Liver (tissue), 9 donors: ENCODE measurements around the gene LSR. TPM values are rescaled to one million over a fixed set of nuclear protein-coding genes. Genes with fewer than 3 reads are reported as not detected.

Experiments
- DNase-seq: peaks from one replicate; pipeline ENCODE4 v3.0.0-alpha.2; 2017; ENCODE audit warnings: low spot score
- H3K27ac ChIP-seq, 2 donors: one replicate each; pipeline ENCODE4 v1.7.0; 2013; ENCODE audit warnings: inconsistent platforms in 2 of 2, low read length in 2 of 2, control low read depth in 1 of 2, low read depth in 1 of 2, mild to moderate bottlenecking in 1 of 2
- H3K27me3 ChIP-seq, 4 donors: one replicate each; pipeline versions ENCODE4 v1.6.1 to v1.7.0; 2013; ENCODE audit warnings: low read length in 3 of 4, inconsistent platforms in 1 of 4, mild to moderate bottlenecking in 1 of 4, moderate library complexity in 1 of 4; ENCODE audit not compliant: control insufficient read depth in 4 of 4, insufficient read depth in 4 of 4
- H3K36me3 ChIP-seq, 4 donors: one replicate each; pipeline versions ENCODE4 v1.6.1 to v1.7.0; 2013; ENCODE audit warnings: low read length in 3 of 4, mild to moderate bottlenecking in 3 of 4, low read depth in 1 of 4, moderate library complexity in 1 of 4; ENCODE audit not compliant: control insufficient read depth in 4 of 4, insufficient read depth in 3 of 4
- H3K4me1 ChIP-seq, 4 donors: one replicate each; pipeline versions ENCODE4 v1.6.1 to v1.7.0; 2013; ENCODE audit warnings: low read length in 3 of 4, mild to moderate bottlenecking in 3 of 4, moderate library complexity in 1 of 4; ENCODE audit not compliant: control insufficient read depth in 4 of 4, insufficient read depth in 4 of 4
- H3K4me3 ChIP-seq, 3 donors: one replicate each; pipeline versions ENCODE4 v1.6.1 to v1.7.0; 2013; ENCODE audit warnings: low read length in 3 of 3, control low read depth in 1 of 3, low read depth in 1 of 3, mild to moderate bottlenecking in 1 of 3
- H3K9ac ChIP-seq, 2 donors: one replicate each; pipeline ENCODE4 v1.7.0; 2013; ENCODE audit warnings: low read length in 2 of 2, mild to moderate bottlenecking in 2 of 2, moderate library complexity in 2 of 2, control low read depth in 1 of 2, low read depth in 1 of 2
- H3K9me3 ChIP-seq, 4 donors: one replicate each; pipeline versions ENCODE4 v1.6.1 to v1.7.0; 2013; ENCODE audit warnings: low read length in 3 of 4; ENCODE audit not compliant: control insufficient read depth in 4 of 4
- EGR1 ChIP-seq, 2 donors: IDR thresholded peaks; 2 replicates each; pipeline ENCODE4 v1.6.1; 2016 to 2018; ENCODE audit warnings: antibody characterized with exemption in 2 of 2, low read depth in 2 of 2
- FOXA1 ChIP-seq: IDR thresholded peaks from 2 replicates; pipeline ENCODE4 v1.6.1; 2016; ENCODE audit warnings: antibody characterized with exemption
- FOXA2 ChIP-seq: IDR thresholded peaks from 2 replicates; pipeline ENCODE4 v1.6.1; 2016; ENCODE audit warnings: antibody characterized with exemption
- HNF4G ChIP-seq: IDR thresholded peaks from 2 replicates; pipeline ENCODE4 v1.6.1; 2016; ENCODE audit warnings: antibody characterized with exemption
- JUND ChIP-seq, 2 donors: IDR thresholded peaks; 2 replicates each; pipeline ENCODE4 v1.6.1; 2016; ENCODE audit warnings: antibody characterized with exemption in 2 of 2
- NR2F2 ChIP-seq: IDR thresholded peaks from 2 replicates; pipeline ENCODE4 v1.6.1; 2016; ENCODE audit warnings: antibody characterized with exemption
- RAD21 ChIP-seq, 2 donors: IDR thresholded peaks; 2 replicates each; pipeline ENCODE4 v1.6.1; 2016; ENCODE audit warnings: antibody characterized with exemption in 2 of 2, mild to moderate bottlenecking in 2 of 2
- SP1 ChIP-seq: IDR thresholded peaks from 2 replicates; pipeline ENCODE4 v1.6.1; 2018; ENCODE audit warnings: antibody characterized with exemption, mild to moderate bottlenecking
- TAF1 ChIP-seq: conservative IDR thresholded peaks from 2 replicates; pipeline ENCODE4 v1.6.1; 2016; ENCODE audit warnings: antibody characterized with exemption, mild to moderate bottlenecking
- YY1 ChIP-seq: IDR thresholded peaks from 2 replicates; pipeline ENCODE4 v1.6.1; 2016; ENCODE audit warnings: antibody characterized with exemption, mild to moderate bottlenecking
- WGBS: extraction: QIAGEN DNeasy Blood & Tissue Kit; methylation state at CpG from one replicate; pipeline ENCODE4 v1.1.7; 2013; 5-methylcytosine and 5-hydroxymethylcytosine counted together
- polyA plus RNA-seq, 2 donors: library from polyadenylated mRNA; stranded (reverse) in 1 of 2; unstranded in 1 of 2; fragments of 200-250 nt in 1 of 2; fragments of >200 nt in 1 of 2; fragmentation: Nextera tagmentation in 1 of 2; extraction: Ambion mirVana in 1 of 2; gene quantifications; one replicate each; pipeline versions ENCODE4 v1.2.1 to v1.2.3, GENCODE V29; 2013 to 2015
- total RNA-seq, 2 donors: library from RNA; depleted of rRNA; stranded (reverse); fragments of >200 nt; gene quantifications; one replicate each; pipeline ENCODE4 v1.2.3, GENCODE V29; 2014
- TF ChIP-seq, protein P1 (sequence below): IDR thresholded peaks from 2 replicates; pipeline ENCODE4 v1.6.1; 2016; ENCODE audit warnings: antibody characterized with exemption, mild to moderate bottlenecking
- TF ChIP-seq, protein P2 (sequence below): fragments of 150-350 bp; IDR thresholded peaks from 2 replicates; pipeline ENCODE4 v1.5.1; 2017; ENCODE audit warnings: improper control_type of control experiment, low read depth, low read length; ENCODE audit not compliant: missing input control
- TF ChIP-seq, protein P3 (sequence below): IDR thresholded peaks from 2 replicates; pipeline ENCODE4 v1.6.1; 2016; ENCODE audit warnings: antibody characterized with exemption
- TF ChIP-seq, protein P4 (sequence below): IDR thresholded peaks from 2 replicates; pipeline ENCODE4 v1.6.1; 2016; ENCODE audit warnings: antibody characterized with exemption
- TF ChIP-seq, protein P5 (sequence below): IDR thresholded peaks from 2 replicates; pipeline ENCODE4 v1.6.1; 2016; ENCODE audit warnings: antibody characterized with exemption
- donor health status: healthy.
- donor health status: healthy.
- donor health status: healthy.
- donor health status: healthy.
- donor health status: healthy.

Gene LSR
- total and polyA plus RNA-seq, 4 donors = 33.7 to 150 (median 48.0) TPM

DNA sequence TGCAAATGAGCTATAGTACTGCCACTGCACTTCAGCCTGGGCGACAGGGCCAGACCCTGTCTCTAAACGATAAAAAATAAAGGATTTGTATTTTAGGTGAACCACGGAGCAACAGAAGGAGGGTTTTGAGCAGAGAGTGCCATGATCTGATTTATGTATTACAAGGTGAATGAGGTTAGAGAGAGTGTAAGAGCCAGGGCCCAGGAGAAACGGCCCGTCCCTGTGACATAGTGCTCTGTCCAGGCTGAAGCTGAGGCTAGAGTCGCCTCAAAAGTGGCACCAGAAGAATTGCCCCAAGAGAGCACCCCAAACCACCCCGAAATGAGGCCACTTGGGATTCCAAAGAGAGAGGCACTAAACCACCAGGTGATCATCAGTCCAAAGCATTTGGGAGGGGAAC, 60.1 kb downstream of the LSR start:
- Histone ChIP-seq H3K4me1 (peaks cover 0 to 8% (median 5%) of the 10 kb centered on the region in 4 donors), H3K9me3 (no peaks in the 10 kb centered on the region), H3K4me3 (no peak overlapping the region), H3K36me3 (no peaks in the 10 kb centered on the region), H3K9ac (no peak overlapping the region), H3K27ac (no peak overlapping the region), H3K27me3 (no peaks in the 10 kb centered on the region)
- 94% methylated on average over 7 of the region's 7 CpGs for WGBS
- no peak for DNase-seq
- TF ChIP-seq YY1 (no peak), FOXA2 (no peak), HNF4G (no peak), FOXA1 (no peak), RAD21 (IDR thresholded peaks at IDR 0.05) (no peak), TAF1 (no peak), SP1 (no peak), NR2F2 (no peak), JUND (IDR thresholded peaks at IDR 0.05) (no peak)
- TF ChIP-seq, protein P1, sequence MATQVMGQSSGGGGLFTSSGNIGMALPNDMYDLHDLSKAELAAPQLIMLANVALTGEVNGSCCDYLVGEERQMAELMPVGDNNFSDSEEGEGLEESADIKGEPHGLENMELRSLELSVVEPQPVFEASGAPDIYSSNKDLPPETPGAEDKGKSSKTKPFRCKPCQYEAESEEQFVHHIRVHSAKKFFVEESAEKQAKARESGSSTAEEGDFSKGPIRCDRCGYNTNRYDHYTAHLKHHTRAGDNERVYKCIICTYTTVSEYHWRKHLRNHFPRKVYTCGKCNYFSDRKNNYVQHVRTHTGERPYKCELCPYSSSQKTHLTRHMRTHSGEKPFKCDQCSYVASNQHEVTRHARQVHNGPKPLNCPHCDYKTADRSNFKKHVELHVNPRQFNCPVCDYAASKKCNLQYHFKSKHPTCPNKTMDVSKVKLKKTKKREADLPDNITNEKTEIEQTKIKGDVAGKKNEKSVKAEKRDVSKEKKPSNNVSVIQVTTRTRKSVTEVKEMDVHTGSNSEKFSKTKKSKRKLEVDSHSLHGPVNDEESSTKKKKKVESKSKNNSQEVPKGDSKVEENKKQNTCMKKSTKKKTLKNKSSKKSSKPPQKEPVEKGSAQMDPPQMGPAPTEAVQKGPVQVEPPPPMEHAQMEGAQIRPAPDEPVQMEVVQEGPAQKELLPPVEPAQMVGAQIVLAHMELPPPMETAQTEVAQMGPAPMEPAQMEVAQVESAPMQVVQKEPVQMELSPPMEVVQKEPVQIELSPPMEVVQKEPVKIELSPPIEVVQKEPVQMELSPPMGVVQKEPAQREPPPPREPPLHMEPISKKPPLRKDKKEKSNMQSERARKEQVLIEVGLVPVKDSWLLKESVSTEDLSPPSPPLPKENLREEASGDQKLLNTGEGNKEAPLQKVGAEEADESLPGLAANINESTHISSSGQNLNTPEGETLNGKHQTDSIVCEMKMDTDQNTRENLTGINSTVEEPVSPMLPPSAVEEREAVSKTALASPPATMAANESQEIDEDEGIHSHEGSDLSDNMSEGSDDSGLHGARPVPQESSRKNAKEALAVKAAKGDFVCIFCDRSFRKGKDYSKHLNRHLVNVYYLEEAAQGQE = no peak
- TF ChIP-seq, protein P2, sequence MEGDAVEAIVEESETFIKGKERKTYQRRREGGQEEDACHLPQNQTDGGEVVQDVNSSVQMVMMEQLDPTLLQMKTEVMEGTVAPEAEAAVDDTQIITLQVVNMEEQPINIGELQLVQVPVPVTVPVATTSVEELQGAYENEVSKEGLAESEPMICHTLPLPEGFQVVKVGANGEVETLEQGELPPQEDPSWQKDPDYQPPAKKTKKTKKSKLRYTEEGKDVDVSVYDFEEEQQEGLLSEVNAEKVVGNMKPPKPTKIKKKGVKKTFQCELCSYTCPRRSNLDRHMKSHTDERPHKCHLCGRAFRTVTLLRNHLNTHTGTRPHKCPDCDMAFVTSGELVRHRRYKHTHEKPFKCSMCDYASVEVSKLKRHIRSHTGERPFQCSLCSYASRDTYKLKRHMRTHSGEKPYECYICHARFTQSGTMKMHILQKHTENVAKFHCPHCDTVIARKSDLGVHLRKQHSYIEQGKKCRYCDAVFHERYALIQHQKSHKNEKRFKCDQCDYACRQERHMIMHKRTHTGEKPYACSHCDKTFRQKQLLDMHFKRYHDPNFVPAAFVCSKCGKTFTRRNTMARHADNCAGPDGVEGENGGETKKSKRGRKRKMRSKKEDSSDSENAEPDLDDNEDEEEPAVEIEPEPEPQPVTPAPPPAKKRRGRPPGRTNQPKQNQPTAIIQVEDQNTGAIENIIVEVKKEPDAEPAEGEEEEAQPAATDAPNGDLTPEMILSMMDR = no peak
- TF ChIP-seq, protein P3, sequence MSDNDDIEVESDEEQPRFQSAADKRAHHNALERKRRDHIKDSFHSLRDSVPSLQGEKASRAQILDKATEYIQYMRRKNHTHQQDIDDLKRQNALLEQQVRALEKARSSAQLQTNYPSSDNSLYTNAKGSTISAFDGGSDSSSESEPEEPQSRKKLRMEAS = no peak
- TF ChIP-seq, protein P4, sequence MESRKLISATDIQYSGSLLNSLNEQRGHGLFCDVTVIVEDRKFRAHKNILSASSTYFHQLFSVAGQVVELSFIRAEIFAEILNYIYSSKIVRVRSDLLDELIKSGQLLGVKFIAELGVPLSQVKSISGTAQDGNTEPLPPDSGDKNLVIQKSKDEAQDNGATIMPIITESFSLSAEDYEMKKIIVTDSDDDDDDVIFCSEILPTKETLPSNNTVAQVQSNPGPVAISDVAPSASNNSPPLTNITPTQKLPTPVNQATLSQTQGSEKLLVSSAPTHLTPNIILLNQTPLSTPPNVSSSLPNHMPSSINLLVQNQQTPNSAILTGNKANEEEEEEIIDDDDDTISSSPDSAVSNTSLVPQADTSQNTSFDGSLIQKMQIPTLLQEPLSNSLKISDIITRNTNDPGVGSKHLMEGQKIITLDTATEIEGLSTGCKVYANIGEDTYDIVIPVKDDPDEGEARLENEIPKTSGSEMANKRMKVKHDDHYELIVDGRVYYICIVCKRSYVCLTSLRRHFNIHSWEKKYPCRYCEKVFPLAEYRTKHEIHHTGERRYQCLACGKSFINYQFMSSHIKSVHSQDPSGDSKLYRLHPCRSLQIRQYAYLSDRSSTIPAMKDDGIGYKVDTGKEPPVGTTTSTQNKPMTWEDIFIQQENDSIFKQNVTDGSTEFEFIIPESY = no peak

DNA sequence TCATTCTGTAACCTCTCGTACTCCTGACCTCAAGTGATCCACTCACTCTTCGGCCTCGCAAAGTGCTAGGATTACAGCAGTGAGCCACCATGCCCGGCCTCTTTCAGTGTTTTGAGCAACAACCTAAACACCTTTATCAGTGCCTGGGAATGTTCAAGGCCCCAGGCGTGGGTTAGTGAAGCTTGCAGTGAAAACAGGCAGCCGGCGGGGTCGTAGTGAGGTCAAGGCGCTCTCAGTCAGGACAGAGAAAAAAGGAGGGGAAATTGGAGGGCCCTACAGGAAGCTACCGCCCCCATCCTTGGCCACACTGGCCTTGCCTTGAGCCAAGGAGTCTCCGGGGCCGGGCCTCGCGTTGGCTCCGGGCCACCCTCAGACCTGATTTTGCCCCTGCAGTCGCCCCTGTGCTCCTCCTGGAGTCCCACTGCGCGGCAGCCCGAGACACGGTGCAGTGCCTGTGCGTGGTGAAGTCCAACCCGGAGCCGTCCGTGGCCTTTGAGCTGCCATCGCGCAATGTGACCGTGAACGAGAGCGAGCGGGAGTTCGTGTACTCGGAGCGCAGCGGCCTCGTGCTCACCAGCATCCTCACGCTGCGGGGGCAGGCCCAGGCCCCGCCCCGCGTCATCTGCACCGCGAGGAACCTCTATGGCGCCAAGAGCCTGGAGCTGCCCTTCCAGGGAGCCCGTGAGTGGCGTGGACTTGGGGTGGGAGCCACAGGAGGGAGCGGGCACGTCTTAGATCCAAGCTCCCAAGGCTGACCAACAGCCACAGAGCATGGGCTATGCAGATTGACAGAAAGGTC, 60.9 kb downstream of the LSR start:
- 81% methylated on average over 47 of the region's 47 CpGs for WGBS
- H3K27me3 ChIP-seq = no peaks in the 10 kb centered on the region
- no peaks in the 10 kb centered on the region for H3K9me3 ChIP-seq
- no peak overlapping the region for H3K9ac ChIP-seq
- DNase-seq = no peak
- H3K36me3 ChIP-seq = no peaks in the 10 kb centered on the region
- no peak overlapping the region for H3K4me3 ChIP-seq
- peaks cover 0 to 8% (median 5%) of the 10 kb centered on the region in 4 donors for H3K4me1 ChIP-seq
- peak overlapping the region; percentile 7 to 16 for H3K27ac ChIP-seq
- TF ChIP-seq, protein P5, sequence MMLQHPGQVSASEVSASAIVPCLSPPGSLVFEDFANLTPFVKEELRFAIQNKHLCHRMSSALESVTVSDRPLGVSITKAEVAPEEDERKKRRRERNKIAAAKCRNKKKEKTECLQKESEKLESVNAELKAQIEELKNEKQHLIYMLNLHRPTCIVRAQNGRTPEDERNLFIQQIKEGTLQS = no peak
- TF ChIP-seq EGR1 (IDR thresholded peaks at IDR 0.05; ENCODE audit: low read depth in 2 of 2) (no peak), JUND (IDR thresholded peaks at IDR 0.05) (no peak), FOXA2 (no peak), SP1 (no peak), HNF4G (no peak)
- TF ChIP-seq, protein P4 = no peak
- TF ChIP-seq, protein P1 = no peak
